Stimulated activated CD4-positive, alpha-beta T cell treated with anti-CD3 and anti-CD28 coated beads, Interleukin-2, amount 100 ng/mL, for 48 hours (primary cell): ENCODE results near the gene BCKDHB.

Experiments
- DNase-seq, 2 donors: peaks; one replicate each; pipeline ENCODE4 v3.0.0-alpha.2; 2020

The BCKDHB gene

GRCh38 chr6:80154160-80154559, 47.7 kb downstream of the BCKDHB start:
- no peak for DNase-seq

GRCh38 chr6:80156221-80156620, 49.8 kb downstream of the BCKDHB start:
- no peak for DNase-seq

GRCh38 chr6:80158478-80158989, 52.1 kb downstream of the BCKDHB start:
- no peak for DNase-seq

GRCh38 chr6:80161434-80161833, 55.0 kb downstream of the BCKDHB start:
- DNase-seq, result no peak

- DNase-seq, result no peak
These were observed 57.3 kb downstream of the BCKDHB start for GRCh38 chr6:80163754-80164187.

- peak; percentile 13 for DNase-seq
These were observed 58.7 kb downstream of the BCKDHB start for GRCh38 chr6:80165143-80165542.

GRCh38 chr6:80165819-80166218, 59.3 kb downstream of the BCKDHB start:
- no peak for DNase-seq

- DNase-seq, result no peak
These were observed 64.0 kb downstream of the BCKDHB start for GRCh38 chr6:80170433-80170832.

- no peak for DNase-seq
These were observed 66.9 kb downstream of the BCKDHB start for GRCh38 chr6:80173411-80173810.

- DNase-seq, result no peak
These were observed 68.6 kb downstream of the BCKDHB start for GRCh38 chr6:80174900-80175572.

- no peak for DNase-seq
These were observed 73.2 kb downstream of the BCKDHB start for GRCh38 chr6:80179695-80180094.

GRCh38 chr6:80181352-80182081, 75.0 kb downstream of the BCKDHB start:
- no peak for DNase-seq

- DNase-seq, result no peak
These were observed 75.8 kb downstream of the BCKDHB start for GRCh38 chr6:80182308-80182707.

- no peak for DNase-seq
These were observed 76.7 kb downstream of the BCKDHB start for GRCh38 chr6:80183019-80183795.

- DNase-seq, result no peak
These were observed 79.0 kb downstream of the BCKDHB start for GRCh38 chr6:80185492-80185891.

GRCh38 chr6:80186082-80186481, 79.6 kb downstream of the BCKDHB start:
- DNase-seq, result no peak

GRCh38 chr6:80196906-80197305, 90.4 kb downstream of the BCKDHB start:
- DNase-seq, result no peak

- no peak for DNase-seq
These were observed 91.0 kb downstream of the BCKDHB start for GRCh38 chr6:80197474-80197873.

- no peak for DNase-seq
These were observed 91.5 kb downstream of the BCKDHB start for GRCh38 chr6:80197986-80198385.

- no peak for DNase-seq
These were observed 96.8 kb downstream of the BCKDHB start for GRCh38 chr6:80203283-80203682.

GRCh38 chr6:80205404-80205803, 98.9 kb downstream of the BCKDHB start:
- DNase-seq, result no peak

GRCh38 chr6:80206758-80207157, 100.3 kb downstream of the BCKDHB start:
- no peak for DNase-seq

- no peak for DNase-seq
These were observed 103.0 kb downstream of the BCKDHB start for GRCh38 chr6:80209430-80209829.

GRCh38 chr6:80210618-80211017, 104.1 kb downstream of the BCKDHB start:
- no peak for DNase-seq
